GM12892 (cell line): ENCODE data around the gene REG1A. TPM values are rescaled to one million over a fixed set of nuclear protein-coding genes. Genes with fewer than 3 reads are reported as not detected.

Experiments
- DNase-seq: peaks from one replicate; pipeline ENCODE4 v3.0.0; 2011; ENCODE audit not compliant: insufficient read length
- FAIRE-seq: peaks from 2 replicates; lab custom pipeline; 2011; peaks lifted over from hg19 to GRCh38; lab: Jason Lieb, UNC
- POLR2A ChIP-seq: IDR thresholded peaks from 2 replicates; pipeline ENCODE4 v1.6.1; 2011; ENCODE audit warnings: low read depth, low read length, control low read depth
- POLR2AphosphoS5 ChIP-seq: IDR thresholded peaks from 2 replicates; pipeline ENCODE4 v1.6.1; 2011; ENCODE audit warnings: low read depth, low read length, control low read depth
- TAF1 ChIP-seq: IDR thresholded peaks from 2 replicates; pipeline ENCODE4 v1.6.1; 2011; ENCODE audit warnings: low read depth, mild to moderate bottlenecking, control low read depth, low read length, borderline replicate concordance
- polyA plus RNA-seq: library from polyadenylated mRNA; unstranded; fragments of >200 nt; gene quantifications from one replicate; pipeline ENCODE4 v1.2.1, GENCODE V29; 2012; ENCODE audit warnings: missing spikeins, inconsistent platforms; ENCODE audit not compliant: missing spikeins

The REG1A gene
- polyA plus RNA-seq: not detected

DNA sequence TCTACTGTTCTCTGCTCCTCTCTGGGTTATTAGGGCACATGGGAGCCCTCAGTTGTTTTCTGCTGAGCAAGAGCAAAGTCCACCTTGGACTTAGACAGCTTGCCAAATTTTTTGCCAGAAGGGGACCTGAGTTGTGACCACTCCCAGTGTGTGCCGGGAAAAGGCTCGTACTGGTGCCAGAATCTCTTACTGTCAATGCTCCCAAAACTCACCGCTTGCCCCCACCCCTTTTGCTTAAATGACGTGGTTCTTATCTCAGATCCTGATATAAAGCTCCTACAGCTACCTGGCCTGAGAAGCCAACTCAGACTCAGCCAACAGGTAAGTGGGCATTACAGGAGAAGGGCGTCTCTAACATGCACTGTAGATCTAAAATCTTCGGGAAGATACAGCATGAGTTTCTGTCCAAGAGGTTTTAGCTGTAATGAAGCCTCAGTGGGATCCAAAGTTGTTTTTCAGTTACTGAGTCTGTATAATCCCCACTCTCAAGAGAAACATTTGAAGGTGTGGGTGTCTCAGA lies at the start of gene REG1A:
REG1A (plus strand) TSS at position 295 of the 520 bp plus-strand sequence. CDS start 374 bp downstream, outside the sequence.
- DNase-seq: no peak
- no peak for TF ChIP-seq POLR2AphosphoS5
- no peak for TF ChIP-seq POLR2A
- TF ChIP-seq TAF1: no peak
- no peak for FAIRE-seq

- DNase-seq (no peak), FAIRE-seq (no peak)
- no peak for TF ChIP-seq POLR2AphosphoS5
- no peak for TF ChIP-seq POLR2A
- no peak for TF ChIP-seq TAF1
These were observed 49.2 kb upstream of the REG1A start for GRCh38 chr2:79071078-79071477.

GRCh38 chr2:79082987-79083386 lies 37.3 kb upstream of the REG1A start:
- no peak for DNase-seq
- no peak for FAIRE-seq

GRCh38 chr2:79083597-79084251 lies 36.6 kb upstream of the REG1A start:
- FAIRE-seq (no peak), DNase-seq (no peak)
- no peak for TF ChIP-seq POLR2A
- no peak for TF ChIP-seq POLR2AphosphoS5
- no peak for TF ChIP-seq TAF1

More at GRCh38 chr2:79082987-79083386, 37.3 kb upstream of the REG1A start:
- TF ChIP-seq TAF1 (no peak), POLR2A (no peak)

- DNase-seq: no peak
- FAIRE-seq: no peak
- TF ChIP-seq TAF1 (no peak), POLR2A (no peak), POLR2AphosphoS5 (no peak)
These were observed 35.7 kb upstream of the REG1A start for GRCh38 chr2:79084495-79085135.

DNA sequence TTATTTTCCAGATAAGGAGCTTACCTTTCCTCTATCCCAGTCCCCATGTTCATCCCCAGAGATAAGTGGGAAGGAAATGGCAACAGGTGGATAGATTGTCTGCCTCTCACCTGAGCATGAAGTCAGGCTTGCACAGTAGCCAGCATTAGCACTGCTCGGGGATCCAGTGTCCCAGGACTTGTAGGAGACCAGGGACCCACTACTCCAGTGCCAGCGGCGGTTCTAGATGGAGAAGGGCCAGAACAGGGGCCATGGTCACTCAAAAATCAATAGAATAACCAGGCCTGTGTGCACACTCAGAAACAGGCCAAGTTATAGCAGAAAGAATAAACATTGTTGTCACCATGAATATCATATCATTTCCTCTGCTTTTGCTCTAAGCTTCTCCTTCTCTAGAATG lies 34.9 kb upstream of the REG1A start:
- DNase-seq (no peak), FAIRE-seq (no peak)
- TF ChIP-seq TAF1: no peak
- TF ChIP-seq POLR2AphosphoS5: no peak
- no peak for TF ChIP-seq POLR2A

DNA sequence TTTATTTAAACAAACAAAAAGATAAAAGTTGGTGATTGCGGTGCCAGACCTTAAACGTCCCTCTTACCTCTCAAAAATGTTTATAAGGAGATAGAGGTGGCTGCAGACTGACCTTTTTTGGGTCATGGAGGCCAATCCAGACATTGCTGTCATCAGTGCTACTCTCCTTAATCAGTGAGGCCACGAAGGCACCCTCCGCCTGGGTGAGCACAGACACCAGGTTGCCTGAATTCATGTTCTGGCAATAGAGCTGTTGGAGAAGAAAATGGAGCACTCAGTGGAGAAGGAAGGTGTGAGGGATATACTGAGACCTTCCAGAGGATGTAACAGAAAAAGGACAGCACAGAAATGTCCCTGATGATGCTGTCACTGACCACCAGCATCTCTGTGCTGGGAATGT lies 34.0 kb upstream of the REG1A start:
- FAIRE-seq (no peak), DNase-seq (no peak)
- TF ChIP-seq TAF1: no peak
- no peak for TF ChIP-seq POLR2AphosphoS5
- no peak for TF ChIP-seq POLR2A

DNA sequence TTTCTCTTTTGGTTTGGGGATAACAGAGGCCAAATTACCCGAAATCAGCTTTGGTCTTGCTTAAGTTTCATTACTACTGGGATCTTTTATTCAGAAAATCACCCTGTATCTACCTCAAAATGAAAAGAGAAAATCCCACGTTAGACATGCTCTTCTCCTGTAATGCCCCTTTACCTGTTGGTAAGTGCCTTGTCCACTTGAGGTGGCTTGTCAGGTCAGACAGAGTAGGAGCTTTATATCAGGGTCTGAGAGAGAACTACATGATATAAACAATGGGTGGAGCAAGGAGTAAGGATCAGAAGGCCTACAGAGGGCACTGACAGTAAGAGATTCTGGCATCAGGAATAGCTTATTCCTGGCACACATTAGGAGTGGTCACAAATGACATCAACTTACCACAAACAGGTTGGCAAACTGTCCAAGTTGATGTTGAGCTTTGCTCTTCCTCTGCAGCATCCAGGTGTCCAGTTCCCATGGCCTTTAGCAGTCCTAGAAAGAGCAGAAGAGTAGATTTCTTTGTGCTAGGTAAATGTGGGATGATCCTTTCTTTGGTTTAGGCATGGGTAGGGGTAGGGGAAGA lies 32.4 kb upstream of the REG1A start, which contains the start of gene REG1B:
REG1B (minus strand) TSS at position 209 of the 580 bp plus-strand sequence. CDS start 381 bp downstream, outside the sequence.
- DNase-seq: no peak
- FAIRE-seq: no peak
- TF ChIP-seq TAF1: no peak
- no peak for TF ChIP-seq POLR2AphosphoS5
- no peak for TF ChIP-seq POLR2A

GRCh38 chr2:79090693-79091092 lies 29.6 kb upstream of the REG1A start:
- FAIRE-seq (no peak), DNase-seq (no peak)
- no peak for TF ChIP-seq TAF1

DNA sequence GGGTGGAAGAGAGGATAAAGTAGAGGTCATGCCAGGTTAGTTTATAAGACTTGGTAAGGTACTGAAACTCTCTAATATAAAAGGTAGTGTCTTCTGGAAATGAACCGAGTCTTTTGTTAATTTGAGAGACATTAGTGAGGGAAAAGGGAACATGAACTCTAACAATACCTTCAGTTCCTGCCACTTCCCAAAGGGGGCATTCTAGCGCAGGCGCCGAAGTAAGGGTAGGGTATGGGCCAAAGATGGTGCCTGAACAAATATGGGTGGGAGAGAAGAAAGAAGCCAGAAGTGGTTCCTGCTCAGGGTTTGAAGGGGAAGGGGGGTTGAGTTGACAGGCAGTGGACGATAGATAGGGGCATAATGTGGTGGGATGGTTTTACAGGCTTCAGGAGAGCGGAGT lies 22.4 kb upstream of the REG1A start:
- DNase-seq: no peak
- FAIRE-seq: no peak
- TF ChIP-seq POLR2A: no peak
- TF ChIP-seq POLR2AphosphoS5: no peak
- TF ChIP-seq TAF1: no peak

DNA sequence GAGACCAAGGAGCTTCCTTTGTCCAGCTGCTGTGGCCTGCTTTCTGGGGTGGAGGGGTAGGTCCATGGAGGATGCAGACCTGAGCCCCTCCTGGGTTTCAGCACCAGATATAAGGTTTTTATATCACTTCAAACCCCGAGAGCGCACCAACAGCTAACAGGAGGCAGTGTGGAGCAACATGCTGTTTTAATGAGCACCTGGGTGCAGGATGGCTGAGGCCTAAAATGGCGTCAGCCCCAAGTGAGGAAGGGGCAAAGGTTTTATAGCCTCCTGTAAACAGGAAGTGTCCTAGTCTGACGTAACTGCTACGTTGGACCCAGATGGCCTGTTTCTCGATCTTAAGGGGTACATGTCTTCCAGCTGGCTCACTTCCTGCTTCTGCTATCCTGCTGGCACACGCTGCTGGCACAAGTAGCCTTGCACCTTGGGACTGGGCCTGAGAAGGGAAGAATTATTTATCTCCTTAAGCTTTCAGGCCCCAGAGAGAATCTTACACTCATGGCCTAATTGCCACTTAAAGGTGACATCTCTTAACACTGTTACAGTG lies 21.1 kb upstream of the REG1A start:
- TF ChIP-seq TAF1 (no peak), POLR2A (no peak)
- DNase-seq (no peak), FAIRE-seq (no peak)

GRCh38 chr2:79100285-79100684 lies 20.0 kb upstream of the REG1A start:
- TF ChIP-seq POLR2A (no peak), POLR2AphosphoS5 (no peak), TAF1 (no peak)
- DNase-seq (no peak), FAIRE-seq (no peak)

- FAIRE-seq (no peak), DNase-seq (no peak)
- no peak for TF ChIP-seq POLR2AphosphoS5
- TF ChIP-seq TAF1: no peak
- TF ChIP-seq POLR2A: no peak
These were observed 19.3 kb upstream of the REG1A start for GRCh38 chr2:79101024-79101423.
